HG02571 (cell line): Measurements from ENCODE around the gene CHMP4B.

Experiments used
- ATAC-seq: cut with Tn5 transposase; IDR thresholded peaks from one replicate; pipeline ENCODE4 v1.9.1; 2021; ENCODE audit warnings: mild to moderate bottlenecking, moderate library complexity; ENCODE audit not compliant: unreplicated experiment

Gene CHMP4B

GRCh38 chr20:33837096-33837830 lies 26.1 kb downstream of the CHMP4B start:
- no peak for ATAC-seq

- ATAC-seq: no peak
Measured at GRCh38 chr20:33838035-33838864, 27.1 kb downstream of the CHMP4B start.

GRCh38 chr20:33839591-33839990 lies 28.4 kb downstream of the CHMP4B start:
- no peak for ATAC-seq

- ATAC-seq: no peak
Measured at GRCh38 chr20:33840160-33840559, 29.0 kb downstream of the CHMP4B start.

GRCh38 chr20:33840759-33841435 lies 29.7 kb downstream of the CHMP4B start:
- ATAC-seq: no peak

GRCh38 chr20:33841436-33841799 lies 30.3 kb downstream of the CHMP4B start:
- ATAC-seq: no peak

- ATAC-seq: no peak
Measured at GRCh38 chr20:33842346-33842745, 31.2 kb downstream of the CHMP4B start.

- ATAC-seq: no peak
Measured at GRCh38 chr20:33843050-33843449, 31.9 kb downstream of the CHMP4B start.

GRCh38 chr20:33843854-33844253 lies 32.7 kb downstream of the CHMP4B start:
- ATAC-seq: peak; percentile 65

- ATAC-seq: no peak
Measured at GRCh38 chr20:33846291-33846935, 35.3 kb downstream of the CHMP4B start.

- ATAC-seq: no peak
Measured at GRCh38 chr20:33847006-33847405, 35.9 kb downstream of the CHMP4B start.

GRCh38 chr20:33848391-33848790 lies 37.2 kb downstream of the CHMP4B start:
- no peak for ATAC-seq

- ATAC-seq: no peak
Measured at GRCh38 chr20:33850159-33850558, 39.0 kb downstream of the CHMP4B start.

- ATAC-seq: no peak
Measured at GRCh38 chr20:33851842-33852466, 40.8 kb downstream of the CHMP4B start.

GRCh38 chr20:33852626-33853506 lies 41.7 kb downstream of the CHMP4B start:
- ATAC-seq: no peak

GRCh38 chr20:33853507-33853813 lies 42.3 kb downstream of the CHMP4B start:
- ATAC-seq: no peak

GRCh38 chr20:33857722-33858563 lies 46.8 kb downstream of the CHMP4B start:
- ATAC-seq: no peak

- no peak for ATAC-seq
Measured at GRCh38 chr20:33858666-33859065, 47.5 kb downstream of the CHMP4B start.

GRCh38 chr20:33859157-33859695 lies 48.1 kb downstream of the CHMP4B start:
- ATAC-seq: no peak
